Measurements from ENCODE around the gene RUNX1. TPM values are rescaled to one million over a fixed set of nuclear protein-coding genes. Genes with fewer than 3 reads are reported as not detected.

The RUNX1 gene
- total RNA-seq, 4 donors from 2014 or later, result 3.9 to 14.5 (median 5.8) TPM

DNA sequence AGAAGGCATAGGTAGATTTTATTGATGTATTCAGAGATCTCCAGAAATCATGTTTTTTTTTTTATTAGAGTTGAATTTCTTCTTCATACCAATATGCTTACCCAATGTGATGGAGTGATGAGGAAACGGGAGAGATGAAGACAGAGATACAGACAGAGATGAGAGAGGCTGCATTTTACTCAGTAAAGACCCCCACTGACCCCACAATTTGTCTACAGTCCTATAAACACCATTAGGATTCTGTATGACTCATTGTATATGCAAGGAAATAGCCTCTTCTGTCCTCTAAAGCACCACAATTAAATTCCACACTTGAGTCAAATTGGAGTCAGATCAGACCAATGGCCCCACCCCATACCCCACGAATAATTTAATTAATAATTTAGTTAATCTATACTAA lies 44.0 kb downstream of the RUNX1 start:
- H3K9me3 ChIP-seq, result no peaks in the 10 kb centered on the region
- no peak for ATAC-seq
- no peak overlapping the region for H3K27ac ChIP-seq
- H3K36me3 ChIP-seq, result no peaks in the 10 kb centered on the region
- no peak overlapping the region for H3K4me3 ChIP-seq
- no peaks in the 10 kb centered on the region for H3K27me3 ChIP-seq
- no peaks in the 10 kb centered on the region for H3K4me1 ChIP-seq
- TF ChIP-seq POLR2AphosphoS5 (IDR thresholded peaks at IDR 0.05) (no peak), CTCF (IDR thresholded peaks at IDR 0.05) (no peak), EP300 (IDR thresholded peaks at IDR 0.05) (no peak), POLR2A (IDR thresholded peaks at IDR 0.05) (no peak)
- WGBS, 2 donors (ENCODE audit: low coverage in 1 of 2), result 26 to 33% methylated on average over 2 of the region's 2 CpGs

DNA sequence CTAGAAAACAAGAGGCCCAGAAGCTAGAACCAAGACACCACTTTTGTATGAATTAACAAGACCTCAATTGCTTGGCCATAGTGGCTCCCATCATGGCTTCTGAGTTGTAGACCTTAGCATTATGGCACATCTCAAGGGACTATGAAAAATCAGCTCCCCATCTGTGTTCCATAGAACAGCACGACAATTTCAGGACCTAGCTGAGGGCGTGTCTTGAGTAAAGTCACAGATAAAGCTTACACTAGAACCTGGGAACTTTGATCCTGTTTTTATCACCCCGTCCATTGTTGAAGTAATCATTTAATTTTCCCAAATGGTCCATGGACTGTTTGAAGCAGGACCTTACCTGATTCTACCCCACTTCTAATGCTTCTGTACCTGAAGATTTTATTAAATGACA lies 44.8 kb downstream of the RUNX1 start:
- TF ChIP-seq CTCF (IDR thresholded peaks at IDR 0.05) (no peak), POLR2A (IDR thresholded peaks at IDR 0.05) (no peak), POLR2AphosphoS5 (IDR thresholded peaks at IDR 0.05) (no peak)
- H3K4me1 ChIP-seq, result no peaks in the 10 kb centered on the region
- no peak overlapping the region for H3K27ac ChIP-seq
- WGBS, 2 donors (ENCODE audit: low coverage in 1 of 2), result 79 to 89% methylated on average over 2 to 3 of the region's 3 CpGs
- H3K4me3 ChIP-seq, result no peak overlapping the region
- no peaks in the 10 kb centered on the region for H3K27me3 ChIP-seq
- no peaks in the 10 kb centered on the region for H3K9me3 ChIP-seq
- ATAC-seq, result no peak
- H3K36me3 ChIP-seq, result no peaks in the 10 kb centered on the region

GRCh38 chr21:35002879-35003722 lies 46.0 kb downstream of the RUNX1 start:
- no peak for ATAC-seq
- Histone ChIP-seq H3K27ac (no peak overlapping the region), H3K36me3 (no peaks in the 10 kb centered on the region), H3K27me3 (no peaks in the 10 kb centered on the region), H3K4me3 (no peak overlapping the region), H3K9me3 (no peaks in the 10 kb centered on the region), H3K4me1 (no peaks in the 10 kb centered on the region)
- TF ChIP-seq EP300 (IDR thresholded peaks at IDR 0.05) (no peak), POLR2AphosphoS5 (IDR thresholded peaks at IDR 0.05) (no peak), CTCF (IDR thresholded peaks at IDR 0.05) (no peak), POLR2A (IDR thresholded peaks at IDR 0.05) (no peak)
- 70 to 78% methylated on average over 5 of the region's 5 CpGs for WGBS, 2 donors (ENCODE audit: low coverage in 1 of 2)

DNA sequence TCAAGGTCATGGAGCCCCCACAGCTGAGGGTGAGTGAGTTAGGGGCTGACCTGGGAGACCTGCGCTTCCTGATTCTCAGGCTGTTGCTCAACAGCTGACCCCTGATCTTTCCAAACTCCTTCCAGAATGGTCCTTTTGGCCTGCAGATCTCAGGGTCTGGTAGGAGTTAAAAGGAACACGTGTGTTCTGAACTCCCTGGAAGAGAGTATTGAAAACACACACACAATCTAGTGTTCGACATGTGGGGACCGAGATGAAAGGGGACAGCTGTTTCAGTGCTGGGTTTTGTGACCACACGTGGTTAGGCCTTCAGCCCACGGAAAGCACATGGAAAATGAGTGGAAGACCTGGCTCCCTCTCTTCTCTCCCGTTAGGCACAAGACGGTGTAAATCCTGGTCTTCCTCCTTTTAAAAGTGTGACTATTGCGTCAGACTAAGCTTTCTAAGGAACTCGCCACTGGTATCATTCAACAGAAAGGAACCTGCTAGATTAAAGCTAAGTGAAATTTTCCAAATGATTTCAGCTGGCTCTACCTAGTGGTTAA lies 49.6 kb downstream of the RUNX1 start:
- no peak for ATAC-seq

More for the DNA sequence above, 49.6 kb downstream of the RUNX1 start:
- Histone ChIP-seq H3K9me3 (no peaks in the 10 kb centered on the region), H3K4me3 (no peak overlapping the region), H3K27me3 (no peaks in the 10 kb centered on the region), H3K27ac (no peak overlapping the region), H3K4me1 (no peaks in the 10 kb centered on the region), H3K36me3 (no peaks in the 10 kb centered on the region)
- TF ChIP-seq POLR2A (IDR thresholded peaks at IDR 0.05) (no peak), POLR2AphosphoS5 (IDR thresholded peaks at IDR 0.05) (no peak), EP300 (IDR thresholded peaks at IDR 0.05) (no peak), CTCF (IDR thresholded peaks at IDR 0.05) (no peak)
- WGBS, 2 donors (ENCODE audit: low coverage in 1 of 2), result 84 to 90% methylated on average over 6 to 8 of the region's 10 CpGs
